Astrocyte (in vitro differentiated cells and primary cell): ENCODE results near the gene GBF1. TPM values are rescaled to one million over a fixed set of nuclear protein-coding genes. Genes with fewer than 3 reads are reported as not detected.

Source experiments
- DNase-seq: peaks from one replicate; pipeline ENCODE4 v3.0.0-alpha.2; 2010; ENCODE audit warnings: low read depth
- FAIRE-seq: peaks from 2 replicates; lab custom pipeline; 2011; peaks lifted over from hg19 to GRCh38; lab: Jason Lieb, UNC
- H2AFZ ChIP-seq: 2 replicates; pipeline ENCODE4 v1.6.0; 2012; ENCODE audit warnings: low read depth, low read length, inconsistent platforms
- H3K27ac ChIP-seq: 2 replicates; pipeline ENCODE4 v1.5.1; 2011; ENCODE audit warnings: low read depth, low read length, inconsistent platforms
- H3K27me3 ChIP-seq: 2 replicates; pipeline ENCODE4 v1.6.0; 2011; ENCODE audit warnings: low read length, inconsistent platforms; ENCODE audit not compliant: insufficient read depth
- H3K36me3 ChIP-seq: 2 replicates; pipeline ENCODE4 v1.5.1; 2011; ENCODE audit warnings: low read length, inconsistent platforms; ENCODE audit not compliant: insufficient read depth
- H3K4me1 ChIP-seq: 2 replicates; pipeline ENCODE4 v1.5.1; 2011; ENCODE audit warnings: low read length, inconsistent platforms; ENCODE audit not compliant: insufficient read depth
- H3K4me2 ChIP-seq: 2 replicates; pipeline ENCODE4 v1.6.0; 2012; ENCODE audit warnings: low read length, inconsistent platforms
- H3K4me3 ChIP-seq: 2 replicates; pipeline ENCODE4 v1.5.1; 2011; ENCODE audit warnings: low read depth, mild to moderate bottlenecking, low read length, inconsistent platforms; ENCODE audit not compliant: insufficient read depth
- H3K79me2 ChIP-seq: 2 replicates; pipeline ENCODE4 v1.6.0; 2012; ENCODE audit warnings: mild to moderate bottlenecking, low read length, inconsistent platforms; ENCODE audit not compliant: insufficient read depth
- H3K9ac ChIP-seq: 2 replicates; pipeline ENCODE4 v1.6.0; 2012; ENCODE audit warnings: mild to moderate bottlenecking, low read length, inconsistent platforms
- H3K9me3 ChIP-seq: 2 replicates; pipeline ENCODE4 v1.5.1; 2012; ENCODE audit warnings: low read depth, mild to moderate bottlenecking, low read length, inconsistent platforms; ENCODE audit not compliant: insufficient read depth
- H4K20me1 ChIP-seq: 2 replicates; pipeline ENCODE4 v1.6.0; 2012; ENCODE audit warnings: low read length, inconsistent platforms; ENCODE audit not compliant: insufficient read depth
- H3K27ac Mint-ChIP-seq: one replicate; pipeline ENCODE4 v1.8.0; 2021; ENCODE audit warnings: mild to moderate bottlenecking, mixed read lengths; ENCODE audit not compliant: unreplicated experiment
- H3K27me3 Mint-ChIP-seq: one replicate; pipeline ENCODE4 v1.8.0; 2021; ENCODE audit warnings: low read depth, mixed read lengths; ENCODE audit not compliant: unreplicated experiment
- H3K36me3 Mint-ChIP-seq: one replicate; pipeline ENCODE4 v1.8.0; 2021; ENCODE audit warnings: low read depth, mixed read lengths; ENCODE audit not compliant: unreplicated experiment
- H3K4me1 Mint-ChIP-seq: one replicate; pipeline ENCODE4 v1.8.0; 2021; ENCODE audit warnings: low read depth, mixed read lengths; ENCODE audit not compliant: unreplicated experiment
- H3K4me3 Mint-ChIP-seq: one replicate; pipeline ENCODE4 v1.8.0; 2021; ENCODE audit warnings: mild to moderate bottlenecking, moderate library complexity, mixed read lengths; ENCODE audit not compliant: unreplicated experiment
- H3K9me3 Mint-ChIP-seq: one replicate; pipeline ENCODE4 v1.8.0; 2021; ENCODE audit warnings: mild to moderate bottlenecking, mixed read lengths; ENCODE audit not compliant: unreplicated experiment
- EZH2 ChIP-seq: IDR thresholded peaks from 2 replicates; pipeline ENCODE4 v1.6.1; 2012; ENCODE audit warnings: mild to moderate bottlenecking, low read length, inconsistent platforms; ENCODE audit not compliant: insufficient read depth
- total RNA-seq: library from RNA; stranded (reverse); gene quantifications from 2 replicates; pipeline ENCODE4 v1.2.1, GENCODE V29; 2021
- TF ChIP-seq, protein P1 (sequence below): IDR thresholded peaks from 2 replicates; pipeline ENCODE4 v1.5.1; 2011; ENCODE audit warnings: low read depth, mild to moderate bottlenecking, inconsistent platforms, low read length, moderate library complexity; ENCODE audit not compliant: insufficient read depth

GBF1 gene
- total RNA-seq, 1 donor from 2014 or later: 72.8 TPM

DNA sequence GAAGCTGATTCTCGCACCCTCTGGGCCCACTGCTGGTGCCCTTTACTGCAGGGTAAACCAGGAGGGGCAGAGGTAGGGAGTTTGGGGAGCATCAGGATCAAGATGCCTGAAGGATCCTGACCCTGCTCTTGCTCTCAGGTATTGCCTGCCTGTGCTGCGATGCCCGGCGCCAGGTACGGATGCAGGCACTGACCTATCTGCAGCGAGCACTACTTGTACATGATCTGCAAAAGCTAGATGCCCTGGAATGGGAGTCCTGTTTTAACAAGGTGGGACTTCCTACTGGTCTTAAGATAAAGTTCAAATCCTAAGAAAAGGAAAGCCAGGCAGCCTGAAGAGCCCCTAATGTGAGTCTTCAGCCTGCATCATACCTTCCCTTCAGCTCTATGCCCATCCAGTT is 134.1 kb downstream of the GBF1 start:
- Histone ChIP-seq H3K4me1 (no peaks in the 10 kb centered on the region), H3K4me3 (no peak overlapping the region), H2AFZ (no peak overlapping the region), H3K27me3 (no peaks in the 10 kb centered on the region), H3K27ac (no peak overlapping the region), H3K9ac (no peak overlapping the region), H3K4me2 (no peak overlapping the region), H3K9me3 (no peaks in the 10 kb centered on the region), H4K20me1 (peaks cover 46% of the 10 kb centered on the region), H3K36me3 (peaks cover 42% of the 10 kb centered on the region), H3K79me2 (no peaks in the 10 kb centered on the region)
- peaks cover 22% of the 10 kb centered on the region for H3K36me3 Mint-ChIP-seq
- DNase-seq (no peak), FAIRE-seq (no peak)
- no peak for TF ChIP-seq EZH2
- TF ChIP-seq, protein P1, sequence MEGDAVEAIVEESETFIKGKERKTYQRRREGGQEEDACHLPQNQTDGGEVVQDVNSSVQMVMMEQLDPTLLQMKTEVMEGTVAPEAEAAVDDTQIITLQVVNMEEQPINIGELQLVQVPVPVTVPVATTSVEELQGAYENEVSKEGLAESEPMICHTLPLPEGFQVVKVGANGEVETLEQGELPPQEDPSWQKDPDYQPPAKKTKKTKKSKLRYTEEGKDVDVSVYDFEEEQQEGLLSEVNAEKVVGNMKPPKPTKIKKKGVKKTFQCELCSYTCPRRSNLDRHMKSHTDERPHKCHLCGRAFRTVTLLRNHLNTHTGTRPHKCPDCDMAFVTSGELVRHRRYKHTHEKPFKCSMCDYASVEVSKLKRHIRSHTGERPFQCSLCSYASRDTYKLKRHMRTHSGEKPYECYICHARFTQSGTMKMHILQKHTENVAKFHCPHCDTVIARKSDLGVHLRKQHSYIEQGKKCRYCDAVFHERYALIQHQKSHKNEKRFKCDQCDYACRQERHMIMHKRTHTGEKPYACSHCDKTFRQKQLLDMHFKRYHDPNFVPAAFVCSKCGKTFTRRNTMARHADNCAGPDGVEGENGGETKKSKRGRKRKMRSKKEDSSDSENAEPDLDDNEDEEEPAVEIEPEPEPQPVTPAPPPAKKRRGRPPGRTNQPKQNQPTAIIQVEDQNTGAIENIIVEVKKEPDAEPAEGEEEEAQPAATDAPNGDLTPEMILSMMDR: no peak
- H3K4me1 Mint-ChIP-seq: no peaks in the 10 kb centered on the region
- H3K27me3 Mint-ChIP-seq: no peaks in the 10 kb centered on the region
- no peak overlapping the region for H3K4me3 Mint-ChIP-seq
- no peaks in the 10 kb centered on the region for H3K9me3 Mint-ChIP-seq
- no peak overlapping the region for H3K27ac Mint-ChIP-seq

DNA sequence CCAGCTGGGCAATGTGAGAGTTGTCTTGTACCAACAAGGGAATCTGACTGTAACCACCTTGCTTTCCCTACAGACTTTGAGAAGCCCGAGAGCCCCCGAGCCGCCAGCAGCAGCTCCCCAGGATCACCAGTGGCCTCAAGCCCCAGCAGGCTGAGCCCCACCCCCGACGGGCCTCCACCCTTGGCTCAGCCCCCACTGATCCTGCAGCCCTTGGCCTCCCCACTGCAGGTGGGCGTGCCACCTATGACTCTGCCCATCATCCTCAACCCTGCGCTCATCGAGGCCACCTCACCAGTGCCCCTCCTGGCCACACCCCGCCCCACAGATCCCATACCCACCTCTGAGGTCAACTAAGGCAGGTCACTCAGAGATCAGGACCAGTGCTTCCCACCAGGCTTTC is 136.7 kb downstream of the GBF1 start:
- no peak for FAIRE-seq
- Mint-ChIP-seq H3K4me1 (peaks cover 2% of the 10 kb centered on the region), H3K9me3 (no peaks in the 10 kb centered on the region), H3K27me3 (no peaks in the 10 kb centered on the region), H3K4me3 (no peak overlapping the region), H3K27ac (peak overlapping the region; percentile 77), H3K36me3 (peaks cover 20% of the 10 kb centered on the region)
- no peaks in the 10 kb centered on the region for H3K9me3 ChIP-seq
- H2AFZ ChIP-seq: no peak overlapping the region
- DNase-seq: no peak
- peaks cover 25% of the 10 kb centered on the region for H3K36me3 ChIP-seq
- H3K4me1 ChIP-seq: no peaks in the 10 kb centered on the region
- H3K4me3 ChIP-seq: no peak overlapping the region
- peaks cover 30% of the 10 kb centered on the region for H4K20me1 ChIP-seq
- no peaks in the 10 kb centered on the region for H3K79me2 ChIP-seq
- H3K4me2 ChIP-seq: no peak overlapping the region
- H3K9ac ChIP-seq: no peak overlapping the region
- TF ChIP-seq, protein P1: no peak
- no peak for TF ChIP-seq EZH2
- H3K27ac ChIP-seq: no peak overlapping the region
- no peaks in the 10 kb centered on the region for H3K27me3 ChIP-seq

DNA sequence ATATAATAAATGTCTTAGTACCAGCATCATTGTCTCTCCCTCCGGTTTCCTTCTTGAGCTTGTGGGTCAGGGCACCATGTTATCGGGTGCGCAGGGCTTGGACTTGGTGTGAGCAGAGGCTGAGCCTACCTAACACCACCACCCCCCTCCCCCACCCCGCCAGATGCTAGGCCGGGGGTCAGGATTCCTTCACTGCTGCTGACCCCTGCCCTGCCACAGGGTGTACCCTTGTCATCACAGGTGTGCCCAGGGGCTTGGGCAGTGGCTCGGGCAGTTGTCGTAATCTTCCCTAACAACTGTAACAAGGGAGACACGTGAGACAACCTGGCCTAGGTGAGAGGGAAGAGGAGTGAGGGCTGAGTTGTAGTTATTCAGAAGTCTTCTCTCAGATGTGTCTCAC is 137.5 kb downstream of the GBF1 start:
- H3K27me3 Mint-ChIP-seq: no peaks in the 10 kb centered on the region
- H3K9ac ChIP-seq: no peak overlapping the region
- H3K27ac Mint-ChIP-seq: no peak overlapping the region
- H3K4me3 ChIP-seq: no peak overlapping the region
- H3K9me3 Mint-ChIP-seq: no peaks in the 10 kb centered on the region
- no peak overlapping the region for H2AFZ ChIP-seq
- peaks cover 2% of the 10 kb centered on the region for H3K4me1 Mint-ChIP-seq
- no peak for FAIRE-seq
- TF ChIP-seq EZH2: no peak
- TF ChIP-seq, protein P1: no peak
- H3K4me3 Mint-ChIP-seq: no peak overlapping the region
- no peaks in the 10 kb centered on the region for H3K79me2 ChIP-seq
- peaks cover 22% of the 10 kb centered on the region for H3K36me3 ChIP-seq
- no peaks in the 10 kb centered on the region for H3K9me3 ChIP-seq
- no peak overlapping the region for H3K4me2 ChIP-seq
- no peak for DNase-seq
- no peak overlapping the region for H3K27ac ChIP-seq
- no peaks in the 10 kb centered on the region for H3K27me3 ChIP-seq
- no peaks in the 10 kb centered on the region for H3K4me1 ChIP-seq
- H3K36me3 Mint-ChIP-seq: peaks cover 20% of the 10 kb centered on the region
- peaks cover 29% of the 10 kb centered on the region for H4K20me1 ChIP-seq
